Left ventricle myocardium inferior (tissue), 1 donor: ENCODE results near the gene TNRC6B. TPM values are rescaled to one million over a fixed set of nuclear protein-coding genes. Genes with fewer than 3 reads are reported as not detected.

ENCODE experiments used
- DNase-seq: peaks from one replicate; pipeline ENCODE4 v3.0.0-alpha.2; 2020
- H3K27ac ChIP-seq: fragments of 200-600 bp; replicated peaks from 2 replicates; pipeline ENCODE4 v1.8.0; 2021
- H3K27me3 ChIP-seq: fragments of 200-600 bp; 2 replicates; pipeline ENCODE4 v1.8.0; 2021; ENCODE audit warnings: low read depth
- H3K36me3 ChIP-seq: fragments of 200-600 bp; 2 replicates; pipeline ENCODE4 v1.8.0; 2021
- H3K4me1 ChIP-seq: fragments of 200-600 bp; 2 replicates; pipeline ENCODE4 v1.8.0; 2021
- H3K4me3 ChIP-seq: fragments of 200-600 bp; 2 replicates; pipeline ENCODE4 v1.8.0; 2021; ENCODE audit warnings: mild to moderate bottlenecking, moderate library complexity
- H3K9me3 ChIP-seq: fragments of 200-600 bp; replicated peaks from 2 replicates; pipeline ENCODE4 v1.8.0; 2021
- CTCF ChIP-seq: fragments of 200-600 bp; IDR thresholded peaks from 2 replicates; pipeline ENCODE4 v1.8.0; 2021; ENCODE audit warnings: antibody characterized with exemption, mild to moderate bottlenecking, borderline replicate concordance
- intact Hi-C: fragments of 100-400 bp; cut with micrococcal nuclease; formaldehyde crosslinking; loops from one replicate; pipeline ENCODE4 v1.11.0; 2022
- total RNA-seq: library from RNA; stranded (reverse); fragmentation: NEBNext Ultra II Directional; extraction: Animal tissue kit (Norgen Biotek cat#: 25700); gene quantifications from one replicate; pipeline ENCODE4 v1.2.1, GENCODE V29; 2021
- donor health status: DM: no; HTN: yes; CAD: no; lungs with severe emphysema.

TNRC6B gene
- total RNA-seq, 1 donor from 2014 or later, result 43.8 TPM

GRCh38 chr22:40300316-40300715 lies 122.6 kb downstream of the TNRC6B start:
- TF ChIP-seq CTCF, result no peak
- Histone ChIP-seq H3K27ac (no peak overlapping the region), H3K27me3 (no peaks in the 10 kb centered on the region), H3K4me1 (peaks cover 8% of the 10 kb centered on the region), H3K36me3 (peaks cover 83% of the 10 kb centered on the region), H3K4me3 (no peak overlapping the region), H3K9me3 (no peaks in the 10 kb centered on the region)
- no peak for DNase-seq
- intact Hi-C loops, result no loop called here

GRCh38 chr22:40300884-40301672 lies 123.4 kb downstream of the TNRC6B start:
- Histone ChIP-seq H3K27ac (no peak overlapping the region), H3K9me3 (no peaks in the 10 kb centered on the region), H3K4me1 (peaks cover 8% of the 10 kb centered on the region), H3K36me3 (peaks cover 82% of the 10 kb centered on the region), H3K27me3 (no peaks in the 10 kb centered on the region), H3K4me3 (no peak overlapping the region)
- intact Hi-C loops, result no loop called here
- no peak for DNase-seq
- TF ChIP-seq CTCF, result no peak

- intact Hi-C loops, result no loop called here
- Histone ChIP-seq H3K4me3 (no peak overlapping the region), H3K9me3 (no peaks in the 10 kb centered on the region)
These were observed 124.4 kb downstream of the TNRC6B start for GRCh38 chr22:40302149-40302548.

GRCh38 chr22:40305625-40306024 lies 127.9 kb downstream of the TNRC6B start:
- no peaks in the 10 kb centered on the region for H3K9me3 ChIP-seq
- no peaks in the 10 kb centered on the region for H3K4me1 ChIP-seq
- peaks cover 93% of the 10 kb centered on the region for H3K36me3 ChIP-seq
- no peak for DNase-seq
- intact Hi-C loops, result no loop called here
- TF ChIP-seq CTCF, result no peak
- no peak overlapping the region for H3K27ac ChIP-seq
- no peak overlapping the region for H3K4me3 ChIP-seq
- H3K27me3 ChIP-seq, result no peaks in the 10 kb centered on the region

More at GRCh38 chr22:40302149-40302548, 124.4 kb downstream of the TNRC6B start:
- Histone ChIP-seq H3K27me3 (no peaks in the 10 kb centered on the region), H3K36me3 (peaks cover 80% of the 10 kb centered on the region), H3K4me1 (peaks cover 8% of the 10 kb centered on the region), H3K27ac (no peak overlapping the region)
- no peak for DNase-seq
- TF ChIP-seq CTCF, result no peak

GRCh38 chr22:40308999-40309573 lies 131.4 kb downstream of the TNRC6B start:
- Histone ChIP-seq H3K4me1 (no peaks in the 10 kb centered on the region), H3K27ac (no peak overlapping the region), H3K4me3 (no peak overlapping the region), H3K36me3 (peaks cover 93% of the 10 kb centered on the region), H3K27me3 (no peaks in the 10 kb centered on the region), H3K9me3 (no peaks in the 10 kb centered on the region)
- DNase-seq, result no peak
- TF ChIP-seq CTCF, result no peak
- intact Hi-C loops, result no loop called here
